HS-5 (cell line): ENCODE measurements around the gene CILP.
"Not testable (repeated sequence)": the region's sequence is repeated elsewhere in the genome, so short reads cannot be mapped to it uniquely, and the experiment has no call there.

Experiments used
- DNase-seq: peaks from one replicate; pipeline ENCODE4 v3.0.0-alpha.2; 2012; ENCODE audit warnings: low read depth

Gene CILP

GRCh38 chr15:65192016-65192415 is 19.3 kb downstream of the CILP start:
- no peak for DNase-seq

- no peak for DNase-seq
These were observed 22.1 kb downstream of the CILP start for GRCh38 chr15:65189102-65189740.

- DNase-seq, result not testable (repeated sequence)
These were observed 22.8 kb downstream of the CILP start for GRCh38 chr15:65188472-65188871.

GRCh38 chr15:65184868-65185717 is 26.2 kb downstream of the CILP start, which contains the start of gene CLPX:
CLPX (minus strand) TSS chr15:65185342; CDS start chr15:65185153, 189 bp downstream.
- peak; percentile 79 for DNase-seq

- DNase-seq, result no peak
These were observed 26.9 kb downstream of the CILP start for GRCh38 chr15:65184305-65184867.

- DNase-seq, result no peak
These were observed 27.5 kb downstream of the CILP start for GRCh38 chr15:65183865-65184159.

- no peak for DNase-seq
These were observed 28.7 kb downstream of the CILP start for GRCh38 chr15:65182538-65182937.

- not testable (repeated sequence) for DNase-seq
These were observed 29.5 kb downstream of the CILP start for GRCh38 chr15:65181582-65182353.

- no peak for DNase-seq
These were observed 31.1 kb downstream of the CILP start for GRCh38 chr15:65180167-65180566.

GRCh38 chr15:65177901-65178300 is 33.4 kb downstream of the CILP start:
- DNase-seq, result no peak

GRCh38 chr15:65176056-65176455 is 35.2 kb downstream of the CILP start:
- no peak for DNase-seq

- no peak for DNase-seq
These were observed 35.8 kb downstream of the CILP start for GRCh38 chr15:65175511-65175910.

GRCh38 chr15:65174509-65174908 is 36.8 kb downstream of the CILP start:
- DNase-seq, result no peak

GRCh38 chr15:65172531-65172930 is 38.7 kb downstream of the CILP start:
- no peak for DNase-seq

GRCh38 chr15:65171428-65171827 is 39.8 kb downstream of the CILP start:
- DNase-seq, result no peak

GRCh38 chr15:65165875-65166274 is 45.4 kb downstream of the CILP start:
- DNase-seq, result no peak

- no peak for DNase-seq
These were observed 47.1 kb downstream of the CILP start for GRCh38 chr15:65164139-65164538.

- DNase-seq, result no peak
These were observed 48.2 kb downstream of the CILP start for GRCh38 chr15:65163041-65163440.

GRCh38 chr15:65156692-65157091 is 54.6 kb downstream of the CILP start:
- no peak for DNase-seq

- no peak for DNase-seq
These were observed 56.6 kb downstream of the CILP start for GRCh38 chr15:65154720-65155119.

- no peak for DNase-seq
These were observed 63.4 kb downstream of the CILP start for GRCh38 chr15:65147902-65148301.

GRCh38 chr15:65146438-65146837 is 64.8 kb downstream of the CILP start:
- no peak for DNase-seq
